Measurements from ENCODE around the gene PIAS2.

DNA sequence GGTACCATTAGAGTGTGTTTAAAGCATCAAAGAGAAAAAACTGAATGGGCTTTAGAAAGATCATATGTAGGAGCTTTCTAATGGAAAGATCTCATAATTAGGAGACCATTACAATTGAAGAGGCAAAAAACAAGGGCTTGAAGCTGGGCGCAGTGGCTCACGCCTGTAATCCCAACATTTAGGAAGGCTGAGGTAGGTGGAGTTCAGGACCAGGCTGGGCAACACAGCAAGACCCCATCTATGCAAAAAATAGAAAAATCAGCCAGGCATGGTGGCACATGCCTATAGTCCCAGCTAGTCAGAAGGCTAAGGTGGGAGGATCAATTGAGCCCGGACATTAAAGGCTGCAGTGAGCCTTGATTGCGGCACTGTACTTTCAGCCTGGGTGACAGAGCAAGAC, 59.0 kb downstream of the PIAS2 start:
- TF ChIP-seq, protein P1, sequence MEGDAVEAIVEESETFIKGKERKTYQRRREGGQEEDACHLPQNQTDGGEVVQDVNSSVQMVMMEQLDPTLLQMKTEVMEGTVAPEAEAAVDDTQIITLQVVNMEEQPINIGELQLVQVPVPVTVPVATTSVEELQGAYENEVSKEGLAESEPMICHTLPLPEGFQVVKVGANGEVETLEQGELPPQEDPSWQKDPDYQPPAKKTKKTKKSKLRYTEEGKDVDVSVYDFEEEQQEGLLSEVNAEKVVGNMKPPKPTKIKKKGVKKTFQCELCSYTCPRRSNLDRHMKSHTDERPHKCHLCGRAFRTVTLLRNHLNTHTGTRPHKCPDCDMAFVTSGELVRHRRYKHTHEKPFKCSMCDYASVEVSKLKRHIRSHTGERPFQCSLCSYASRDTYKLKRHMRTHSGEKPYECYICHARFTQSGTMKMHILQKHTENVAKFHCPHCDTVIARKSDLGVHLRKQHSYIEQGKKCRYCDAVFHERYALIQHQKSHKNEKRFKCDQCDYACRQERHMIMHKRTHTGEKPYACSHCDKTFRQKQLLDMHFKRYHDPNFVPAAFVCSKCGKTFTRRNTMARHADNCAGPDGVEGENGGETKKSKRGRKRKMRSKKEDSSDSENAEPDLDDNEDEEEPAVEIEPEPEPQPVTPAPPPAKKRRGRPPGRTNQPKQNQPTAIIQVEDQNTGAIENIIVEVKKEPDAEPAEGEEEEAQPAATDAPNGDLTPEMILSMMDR (IDR thresholded peaks at IDR 0.05; ENCODE audit: low read depth, low read length), result no peak
- TF ChIP-seq EZH2phosphoT487 (IDR thresholded peaks at IDR 0.05; ENCODE audit: low read depth), result no peak
